ENCODE data around the gene IGSF9B. TPM values are rescaled to one million over a fixed set of nuclear protein-coding genes. Genes with fewer than 3 reads are reported as not detected.
A peak's percentile ranks its signal among the peaks of the same experiment; 100 is the strongest.
"Not testable (repeated sequence)": the region's sequence is repeated elsewhere in the genome, so short reads cannot be mapped to it uniquely, and the experiment has no call there.

Gene IGSF9B
- under 0.01 and 0.19 TPM in 2 replicates for total RNA-seq (2014; rRNA removed)
- not detected for polyA plus RNA-seq (2012)

- no peak for DNase-seq (ENCODE audit: low read depth)
Observed at GRCh38 chr11:133956650-133957633, at the start of gene IGSF9B. Gene IGSF9B, minus strand, starts transcription at chr11:133956968. Its CDS starts 214 bp downstream, at chr11:133956754.

- DNase-seq (ENCODE audit: low read depth): no peak
Observed at GRCh38 chr11:134004496-134005172, 47.9 kb upstream of the IGSF9B start.

- no peak for DNase-seq (ENCODE audit: low read depth)
Observed at GRCh38 chr11:134003792-134004495, 47.2 kb upstream of the IGSF9B start.

GRCh38 chr11:134002819-134003218, 46.1 kb upstream of the IGSF9B start:
- DNase-seq (ENCODE audit: low read depth): not testable (repeated sequence)

GRCh38 chr11:134002338-134002737, 45.6 kb upstream of the IGSF9B start:
- not testable (repeated sequence) for DNase-seq (ENCODE audit: low read depth)

GRCh38 chr11:134001596-134001995, 44.8 kb upstream of the IGSF9B start:
- no peak for DNase-seq (ENCODE audit: low read depth)

- no peak for DNase-seq (ENCODE audit: low read depth)
Observed at GRCh38 chr11:134001088-134001487, 44.3 kb upstream of the IGSF9B start.

- DNase-seq (ENCODE audit: low read depth): no peak
Observed at GRCh38 chr11:133999355-133999754, 42.6 kb upstream of the IGSF9B start.

- no peak for DNase-seq (ENCODE audit: low read depth)
Observed at GRCh38 chr11:133997554-133997953, 40.8 kb upstream of the IGSF9B start.

- no peak for DNase-seq (ENCODE audit: low read depth)
Observed at GRCh38 chr11:133996671-133997070, 39.9 kb upstream of the IGSF9B start.

- peak; percentile 6 for DNase-seq (ENCODE audit: low read depth)
Observed at GRCh38 chr11:133995066-133995465, 38.3 kb upstream of the IGSF9B start.

- DNase-seq (ENCODE audit: low read depth): no peak
Observed at GRCh38 chr11:133993921-133994320, 37.2 kb upstream of the IGSF9B start.

- no peak for DNase-seq (ENCODE audit: low read depth)
Observed at GRCh38 chr11:133993107-133993506, 36.3 kb upstream of the IGSF9B start.

- no peak for DNase-seq (ENCODE audit: low read depth)
Observed at GRCh38 chr11:133992121-133992520, 35.4 kb upstream of the IGSF9B start.

- DNase-seq (ENCODE audit: low read depth): no peak
Observed at GRCh38 chr11:133991101-133991500, 34.3 kb upstream of the IGSF9B start.

GRCh38 chr11:133990501-133990900, 33.7 kb upstream of the IGSF9B start:
- no peak for DNase-seq (ENCODE audit: low read depth)

- DNase-seq (ENCODE audit: low read depth): no peak
Observed at GRCh38 chr11:133988686-133989410, 32.1 kb upstream of the IGSF9B start.

- DNase-seq (ENCODE audit: low read depth): no peak
Observed at GRCh38 chr11:133987171-133987570, 30.4 kb upstream of the IGSF9B start.

- no peak for DNase-seq (ENCODE audit: low read depth)
Observed at GRCh38 chr11:133985981-133986944, 29.5 kb upstream of the IGSF9B start.

- DNase-seq (ENCODE audit: low read depth): no peak
Observed at GRCh38 chr11:133984828-133985227, 28.1 kb upstream of the IGSF9B start.

Data from LHCN-M2 (cell line).